Neural progenitor cell (in vitro differentiated cells): ENCODE measurements around the gene NBEAL1.

Experiments
- CTCF ChIP-seq: fragments of 200-600 bp; sonication (generic); IDR thresholded peaks from 2 replicates; pipeline ENCODE4 v1.5.1; 2017; ENCODE audit warnings: antibody characterized with exemption, mild to moderate bottlenecking
- EZH2 ChIP-seq: fragments of 200-600 bp; sonication (generic); IDR thresholded peaks from 2 replicates; pipeline ENCODE4 v1.6.1; 2017; ENCODE audit warnings: antibody characterized with exemption, mild to moderate bottlenecking, moderate library complexity
- EZH2phosphoT487 ChIP-seq: fragments of 200-600 bp; sonication (generic); IDR thresholded peaks from 2 replicates; pipeline ENCODE4 v1.6.1; 2017; ENCODE audit warnings: antibody characterized with exemption

GRCh38 chr2:203261326-203262159 lies 246.9 kb downstream of the NBEAL1 start:
- TF ChIP-seq CTCF (no peak), EZH2 (no peak), EZH2phosphoT487 (no peak)
